ENCODE measurements around the gene CCNI2. TPM values are rescaled to one million over a fixed set of nuclear protein-coding genes. Genes with fewer than 3 reads are reported as not detected.

CCNI2 gene
- polyA plus RNA-seq, 2 of the 4 experiments (the other 2 are of a cell fraction) = 0.17 to 0.26 TPM

DNA sequence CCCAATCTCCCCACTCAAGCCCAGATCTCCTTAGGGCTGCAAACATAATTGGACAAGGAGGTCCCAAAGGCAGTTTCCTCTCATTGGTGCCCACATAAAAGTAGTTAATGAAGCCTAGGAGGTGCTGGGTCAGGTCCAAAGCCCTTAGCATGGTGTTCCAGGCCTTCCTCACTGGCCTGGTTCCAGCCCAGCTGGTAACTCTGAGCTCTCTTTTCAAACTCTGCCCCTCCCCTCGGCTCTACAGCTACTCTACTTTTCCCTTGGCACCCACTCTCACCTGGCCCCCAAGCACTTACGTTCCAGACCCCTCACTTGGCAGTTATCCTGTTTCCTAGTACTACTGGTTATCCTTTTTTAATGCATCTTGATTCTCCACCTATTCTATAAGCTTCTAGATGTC is 19.9 kb downstream of the CCNI2 start:
- no peak for ATAC-seq
- POLR2A ChIA-PET = no interaction called here

GRCh38 chr5:132768485-132768868 is 21.3 kb downstream of the CCNI2 start:
- ChIA-PET POLR2A (no interaction called here), CTCF (interaction anchor here (0.9 to 4.9 kb wide), 4 partner anchors 21 to 382 kb away, joined by 3 to 23 read pairs (median 3); partner anchors contain the start of gene CCNI2)
- H3K9me3 ChIP-seq = no peaks in the 10 kb centered on the region
- no peak for FAIRE-seq
- H3K4me2 ChIP-seq = no peak overlapping the region
- H3K4me1 ChIP-seq = no peaks in the 10 kb centered on the region
- DNase-seq (ENCODE audit: low read depth in 1 of 2, low spot score in 1 of 2) = no peak
- 84% methylated on average over 3 of the region's 3 CpGs for WGBS (ENCODE audit: missing lambda C conversion rate)
- no peak overlapping the region for H3K27ac ChIP-seq
- H3K4me3 ChIP-seq = no peak overlapping the region
- no peak for TF ChIP-seq TP53 (CRISPR knock-in tag; IDR thresholded peaks at IDR 0.05)
- ATAC-seq = no peak

More for the DNA sequence above, 19.9 kb downstream of the CCNI2 start:
- Histone ChIP-seq H3K4me2 (no peak overlapping the region), H3K4me1 (no peaks in the 10 kb centered on the region), H3K27ac (no peak overlapping the region), H3K4me3 (no peak overlapping the region), H3K9me3 (no peaks in the 10 kb centered on the region)
- TF ChIP-seq RAD21 (conservative IDR thresholded peaks at IDR 0.05 in 1 of 2, IDR thresholded peaks at IDR 0.05 in 1 of 2) = no peak
- no peak for TF ChIP-seq RNF2 (IDR thresholded peaks at IDR 0.05; ENCODE audit: borderline replicate concordance, low read depth)
- no peak for FAIRE-seq
- 80% methylated on average over 2 of the region's 2 CpGs for WGBS (ENCODE audit: missing lambda C conversion rate)
- DNase-seq (ENCODE audit: low read depth in 1 of 2, low spot score in 1 of 2) = no peak
- CTCF ChIA-PET = interaction anchor here (1.5 to 4.9 kb wide), 2 partner anchors 28 to 53 kb away, joined by 3 to 23 read pairs; no protein-coding TSS in a partner anchor

GRCh38 chr5:132770476-132771159 is 23.4 kb downstream of the CCNI2 start:
- POLR2A ChIA-PET = no interaction called here
- ATAC-seq (no peak), DNase-seq (ENCODE audit: low read depth in 1 of 2, low spot score in 1 of 2) (no peak), FAIRE-seq (no peak)
- WGBS (ENCODE audit: missing lambda C conversion rate) = 96% methylated on average over 8 of the region's 8 CpGs
- Histone ChIP-seq H3K4me1 (peaks cover 2% of the 10 kb centered on the region; the same call in 2 of the 3 replicates), H3K4me3 (no peak overlapping the region), H3K9me3 (no peaks in the 10 kb centered on the region), H3K4me2 (no peak overlapping the region), H3K27ac (no peak overlapping the region)
- no peak for TF ChIP-seq POLR2AphosphoS2 (conservative IDR thresholded peaks at IDR 0.05; ENCODE audit: low read length)
- TF ChIP-seq FOSL2 (IDR thresholded peaks at IDR 0.05) = no peak
- no peak for TF ChIP-seq FOSL2 (CRISPR knock-in tag; IDR thresholded peaks at IDR 0.05)
- no peak for TF ChIP-seq CEBPB (IDR thresholded peaks at IDR 0.05)
- no peak for TF ChIP-seq BHLHE40 (IDR thresholded peaks at IDR 0.05; ENCODE audit: low read depth, low read length)
- TF ChIP-seq JUNB (IDR thresholded peaks at IDR 0.05) = no peak
- CTCF ChIA-PET = interaction anchor here (0.7 to 1.5 kb wide), 2 partner anchors 16 to 55 kb away, joined by 3 read pairs; no protein-coding TSS in a partner anchor

DNA sequence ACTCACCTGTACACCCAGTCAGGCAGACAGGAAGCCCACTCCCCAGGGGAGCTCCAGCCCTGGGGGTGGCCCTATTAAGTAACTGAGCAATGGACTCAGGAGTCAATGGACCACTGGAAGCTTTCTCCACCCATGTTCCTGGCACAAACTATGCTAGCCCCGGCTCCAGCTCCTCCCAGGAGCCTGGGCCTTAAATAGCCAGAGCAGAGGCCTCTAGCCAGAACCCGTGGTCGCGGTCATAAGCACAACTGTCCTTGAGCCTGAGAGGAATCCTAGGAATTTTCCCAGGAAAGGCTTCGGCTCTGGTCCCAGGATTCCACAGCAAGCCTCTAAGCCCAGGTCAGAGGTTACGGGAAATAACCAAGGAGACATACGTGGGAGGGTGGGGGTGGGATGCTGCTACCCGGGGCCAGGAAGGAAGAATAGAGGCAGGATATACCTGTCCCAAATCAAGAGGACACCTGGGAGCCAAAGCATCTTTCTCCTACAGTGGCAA is 24.3 kb downstream of the CCNI2 start:
- 88% methylated on average over 7 of the region's 8 CpGs for WGBS (ENCODE audit: missing lambda C conversion rate)
- Histone ChIP-seq H3K9me3 (no peaks in the 10 kb centered on the region), H3K27ac (no peak overlapping the region), H3K4me1 (peaks cover 7% of the 10 kb centered on the region), H3K4me3 (no peak overlapping the region), H3K4me2 (no peak overlapping the region)
- FAIRE-seq (no peak), ATAC-seq (no peak), DNase-seq (ENCODE audit: low read depth in 1 of 2, low spot score in 1 of 2) (peak in 1 of 2 experiments; percentile 17)
- ChIA-PET POLR2A (no interaction called here), CTCF (interaction anchor here (1.2 to 1.5 kb wide), 2 partner anchors 9 to 17 kb away, joined by 3 read pairs; no protein-coding TSS in a partner anchor)
- TF ChIP-seq CEBPB (IDR thresholded peaks at IDR 0.05) (no peak), TFCP2L1 (CRISPR knock-in tag; IDR thresholded peaks at IDR 0.05) (no peak), RCOR1 (IDR thresholded peaks at IDR 0.05; ENCODE audit: low read depth, low read length) (no peak), ZSCAN20 (CRISPR knock-in tag; IDR thresholded peaks at IDR 0.05) (no peak), CHD2 (IDR thresholded peaks at IDR 0.05; ENCODE audit: low read length, partially characterized antibody) (no peak), PHF8 (IDR thresholded peaks at IDR 0.05; ENCODE audit: borderline replicate concordance, low read depth) (no peak), EHF (CRISPR knock-in tag; IDR thresholded peaks at IDR 0.05) (no peak), ESRRA (IDR thresholded peaks at IDR 0.05; ENCODE audit: borderline replicate concordance, low read length) (no peak), JUN (IDR thresholded peaks at IDR 0.05) (no peak), HOXA7 (CRISPR knock-in tag; IDR thresholded peaks at IDR 0.05) (no peak)

Measured in A549 (cell line).